Measurements from ENCODE around the gene WDR33.
A peak's percentile ranks its signal among the peaks of the same experiment; 100 is the strongest.

DNA sequence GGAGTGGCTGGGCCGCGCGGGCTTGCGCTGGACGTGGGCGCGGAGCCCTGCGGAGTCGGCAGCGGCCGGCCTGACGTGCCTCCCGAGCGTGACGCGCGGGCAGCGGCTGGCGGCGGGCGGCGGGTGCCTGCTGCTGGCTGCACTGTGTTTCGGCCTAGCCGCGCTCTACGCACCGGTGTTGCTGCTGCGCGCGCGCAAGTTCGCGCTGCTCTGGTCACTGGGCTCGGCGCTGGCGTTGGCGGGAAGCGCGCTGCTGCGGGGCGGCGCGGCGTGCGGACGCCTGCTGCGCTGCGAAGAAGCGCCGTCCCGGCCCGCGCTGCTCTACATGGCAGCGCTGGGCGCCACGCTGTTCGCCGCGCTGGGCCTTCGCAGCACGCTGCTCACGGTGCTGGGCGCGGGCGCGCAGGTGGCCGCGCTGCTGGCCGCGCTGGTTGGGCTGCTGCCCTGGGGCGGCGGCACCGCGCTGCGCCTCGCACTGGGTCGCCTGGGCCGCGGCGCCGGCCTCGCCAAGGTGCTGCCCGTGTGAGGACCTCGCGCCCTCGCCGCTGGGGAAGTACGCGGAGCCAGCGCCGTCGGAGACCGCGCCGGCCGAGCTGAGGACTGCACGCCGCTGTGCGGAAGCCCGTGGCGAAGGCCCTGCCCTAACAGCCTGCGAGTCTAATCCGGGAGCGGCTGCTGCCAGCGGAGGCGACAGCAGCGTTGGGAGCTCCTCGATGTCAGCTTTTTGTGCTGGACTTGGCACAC lies 109.1 kb downstream of the WDR33 start:
- TF ChIP-seq JUND (IDR thresholded peaks at IDR 0.05) (no peak), TAF1 (conservative IDR thresholded peaks at IDR 0.05) (no peak), YY1 (IDR thresholded peaks at IDR 0.05) (peak; percentile 17), RAD21 (IDR thresholded peaks at IDR 0.05) (peak; percentile 41 to 65), FOXA2 (IDR thresholded peaks at IDR 0.05) (no peak), SP1 (IDR thresholded peaks at IDR 0.05) (no peak), FOXA1 (IDR thresholded peaks at IDR 0.05) (no peak)
- TF ChIP-seq, protein P1, sequence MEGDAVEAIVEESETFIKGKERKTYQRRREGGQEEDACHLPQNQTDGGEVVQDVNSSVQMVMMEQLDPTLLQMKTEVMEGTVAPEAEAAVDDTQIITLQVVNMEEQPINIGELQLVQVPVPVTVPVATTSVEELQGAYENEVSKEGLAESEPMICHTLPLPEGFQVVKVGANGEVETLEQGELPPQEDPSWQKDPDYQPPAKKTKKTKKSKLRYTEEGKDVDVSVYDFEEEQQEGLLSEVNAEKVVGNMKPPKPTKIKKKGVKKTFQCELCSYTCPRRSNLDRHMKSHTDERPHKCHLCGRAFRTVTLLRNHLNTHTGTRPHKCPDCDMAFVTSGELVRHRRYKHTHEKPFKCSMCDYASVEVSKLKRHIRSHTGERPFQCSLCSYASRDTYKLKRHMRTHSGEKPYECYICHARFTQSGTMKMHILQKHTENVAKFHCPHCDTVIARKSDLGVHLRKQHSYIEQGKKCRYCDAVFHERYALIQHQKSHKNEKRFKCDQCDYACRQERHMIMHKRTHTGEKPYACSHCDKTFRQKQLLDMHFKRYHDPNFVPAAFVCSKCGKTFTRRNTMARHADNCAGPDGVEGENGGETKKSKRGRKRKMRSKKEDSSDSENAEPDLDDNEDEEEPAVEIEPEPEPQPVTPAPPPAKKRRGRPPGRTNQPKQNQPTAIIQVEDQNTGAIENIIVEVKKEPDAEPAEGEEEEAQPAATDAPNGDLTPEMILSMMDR (IDR thresholded peaks at IDR 0.05; ENCODE audit: low read depth, low read length, missing input control) = peak; percentile 32
- TF ChIP-seq, protein P2, sequence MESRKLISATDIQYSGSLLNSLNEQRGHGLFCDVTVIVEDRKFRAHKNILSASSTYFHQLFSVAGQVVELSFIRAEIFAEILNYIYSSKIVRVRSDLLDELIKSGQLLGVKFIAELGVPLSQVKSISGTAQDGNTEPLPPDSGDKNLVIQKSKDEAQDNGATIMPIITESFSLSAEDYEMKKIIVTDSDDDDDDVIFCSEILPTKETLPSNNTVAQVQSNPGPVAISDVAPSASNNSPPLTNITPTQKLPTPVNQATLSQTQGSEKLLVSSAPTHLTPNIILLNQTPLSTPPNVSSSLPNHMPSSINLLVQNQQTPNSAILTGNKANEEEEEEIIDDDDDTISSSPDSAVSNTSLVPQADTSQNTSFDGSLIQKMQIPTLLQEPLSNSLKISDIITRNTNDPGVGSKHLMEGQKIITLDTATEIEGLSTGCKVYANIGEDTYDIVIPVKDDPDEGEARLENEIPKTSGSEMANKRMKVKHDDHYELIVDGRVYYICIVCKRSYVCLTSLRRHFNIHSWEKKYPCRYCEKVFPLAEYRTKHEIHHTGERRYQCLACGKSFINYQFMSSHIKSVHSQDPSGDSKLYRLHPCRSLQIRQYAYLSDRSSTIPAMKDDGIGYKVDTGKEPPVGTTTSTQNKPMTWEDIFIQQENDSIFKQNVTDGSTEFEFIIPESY (IDR thresholded peaks at IDR 0.05) = no peak
- TF ChIP-seq, protein P3, sequence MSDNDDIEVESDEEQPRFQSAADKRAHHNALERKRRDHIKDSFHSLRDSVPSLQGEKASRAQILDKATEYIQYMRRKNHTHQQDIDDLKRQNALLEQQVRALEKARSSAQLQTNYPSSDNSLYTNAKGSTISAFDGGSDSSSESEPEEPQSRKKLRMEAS (IDR thresholded peaks at IDR 0.05) = no peak

All from liver (tissue), 3 donors.